HUES48 (cell line): ENCODE data around the gene GRK3.

Experiments
- H3K27ac ChIP-seq: one replicate; pipeline ENCODE4 v1.7.0; 2013; ENCODE audit warnings: low read depth, low read length, inconsistent platforms
- H3K27me3 ChIP-seq: 2 replicates; pipeline ENCODE4 v1.6.1; 2013; ENCODE audit warnings: mild to moderate bottlenecking, low read length; ENCODE audit not compliant: control insufficient read depth, insufficient read depth
- H3K36me3 ChIP-seq: 2 replicates; pipeline ENCODE4 v1.6.1; 2013; ENCODE audit warnings: low read length; ENCODE audit not compliant: control insufficient read depth, insufficient read depth
- H3K4me1 ChIP-seq: 2 replicates; pipeline ENCODE4 v1.6.1; 2013; ENCODE audit warnings: mild to moderate bottlenecking, low read length; ENCODE audit not compliant: control insufficient read depth, insufficient read depth
- H3K4me3 ChIP-seq: 2 replicates; pipeline ENCODE4 v1.5.1; 2013; ENCODE audit warnings: mild to moderate bottlenecking, low read depth, low read length
- H3K9ac ChIP-seq: 2 replicates; pipeline ENCODE4 v1.6.1; 2013; ENCODE audit warnings: mild to moderate bottlenecking, low read depth, low read length, moderate library complexity
- H3K9me3 ChIP-seq: 2 replicates; pipeline ENCODE4 v1.6.1; 2013; ENCODE audit warnings: low read length; ENCODE audit not compliant: control insufficient read depth, insufficient read depth

Gene GRK3

DNA sequence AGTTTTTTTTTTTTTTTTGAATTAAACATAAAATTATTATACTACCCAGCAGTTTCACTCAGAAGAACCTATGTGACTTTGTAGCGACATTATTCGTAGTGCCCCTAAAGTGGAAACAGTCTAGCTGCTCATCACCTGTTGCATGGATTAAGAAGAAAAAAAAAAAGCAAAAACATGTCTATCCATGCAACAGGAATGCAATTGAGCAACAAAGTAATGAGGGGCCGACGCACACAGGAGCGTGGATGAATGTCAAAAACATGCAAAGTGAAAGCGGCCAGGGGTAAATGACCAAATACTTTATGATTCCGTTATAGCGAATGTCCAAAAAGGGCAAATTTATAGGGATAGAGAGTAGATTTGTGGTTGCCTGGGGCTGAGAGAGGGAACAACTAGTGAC lies 193.8 kb downstream of the GRK3 start:
- Histone ChIP-seq H3K27ac (no peak overlapping the region), H3K9me3 (no peaks in the 10 kb centered on the region), H3K4me1 (no peaks in the 10 kb centered on the region), H3K36me3 (no peaks in the 10 kb centered on the region), H3K9ac (no peak overlapping the region), H3K4me3 (no peak overlapping the region), H3K27me3 (no peaks in the 10 kb centered on the region)

DNA sequence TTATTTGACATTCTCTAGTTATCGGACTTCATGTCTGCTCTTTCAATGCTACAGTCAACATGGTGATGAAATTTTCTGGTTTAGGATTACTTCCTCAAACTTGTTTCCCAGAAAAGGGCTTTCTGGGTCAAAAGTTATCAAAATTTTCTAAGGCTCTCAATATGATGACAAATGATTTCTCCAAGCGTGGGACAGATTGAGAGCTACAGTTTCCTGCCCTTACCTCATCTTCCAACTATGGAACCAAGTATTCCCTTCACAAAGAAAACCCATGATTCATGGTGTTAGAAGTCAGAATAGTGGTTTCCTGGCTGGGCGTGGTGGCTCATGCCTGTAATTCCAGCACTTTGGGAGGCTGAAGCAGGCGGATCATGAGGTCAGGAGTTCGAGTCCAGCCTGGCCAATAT lies 195.4 kb downstream of the GRK3 start:
- H3K36me3 ChIP-seq, result no peaks in the 10 kb centered on the region
- H3K9ac ChIP-seq, result no peak overlapping the region
- H3K4me1 ChIP-seq, result no peaks in the 10 kb centered on the region
- H3K4me3 ChIP-seq, result no peak overlapping the region
- H3K27me3 ChIP-seq, result no peaks in the 10 kb centered on the region
- no peak overlapping the region for H3K27ac ChIP-seq
- H3K9me3 ChIP-seq, result no peaks in the 10 kb centered on the region

DNA sequence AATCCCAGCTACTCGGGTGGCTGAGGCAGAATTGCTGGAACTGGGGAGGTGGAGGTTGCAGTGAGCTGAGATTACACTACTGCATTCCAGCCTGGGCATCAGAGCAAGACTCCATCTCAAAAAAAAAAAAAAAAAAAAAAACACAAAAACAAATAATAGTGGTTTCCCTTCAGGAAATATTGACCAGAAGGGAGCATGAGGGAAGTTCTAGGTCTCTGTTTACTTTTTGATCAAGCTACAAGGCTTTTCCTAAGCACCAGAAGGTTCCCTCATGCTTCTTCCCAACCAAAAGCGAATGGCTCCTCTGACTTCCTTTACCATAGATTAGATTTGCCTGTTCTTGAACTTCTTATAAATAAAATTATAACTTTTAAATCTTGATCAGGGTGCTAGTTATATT lies 195.8 kb downstream of the GRK3 start:
- no peaks in the 10 kb centered on the region for H3K4me1 ChIP-seq
- no peak overlapping the region for H3K9ac ChIP-seq
- no peak overlapping the region for H3K4me3 ChIP-seq
- H3K27me3 ChIP-seq, result no peaks in the 10 kb centered on the region
- H3K9me3 ChIP-seq, result no peaks in the 10 kb centered on the region
- no peaks in the 10 kb centered on the region for H3K36me3 ChIP-seq
- H3K27ac ChIP-seq, result no peak overlapping the region

DNA sequence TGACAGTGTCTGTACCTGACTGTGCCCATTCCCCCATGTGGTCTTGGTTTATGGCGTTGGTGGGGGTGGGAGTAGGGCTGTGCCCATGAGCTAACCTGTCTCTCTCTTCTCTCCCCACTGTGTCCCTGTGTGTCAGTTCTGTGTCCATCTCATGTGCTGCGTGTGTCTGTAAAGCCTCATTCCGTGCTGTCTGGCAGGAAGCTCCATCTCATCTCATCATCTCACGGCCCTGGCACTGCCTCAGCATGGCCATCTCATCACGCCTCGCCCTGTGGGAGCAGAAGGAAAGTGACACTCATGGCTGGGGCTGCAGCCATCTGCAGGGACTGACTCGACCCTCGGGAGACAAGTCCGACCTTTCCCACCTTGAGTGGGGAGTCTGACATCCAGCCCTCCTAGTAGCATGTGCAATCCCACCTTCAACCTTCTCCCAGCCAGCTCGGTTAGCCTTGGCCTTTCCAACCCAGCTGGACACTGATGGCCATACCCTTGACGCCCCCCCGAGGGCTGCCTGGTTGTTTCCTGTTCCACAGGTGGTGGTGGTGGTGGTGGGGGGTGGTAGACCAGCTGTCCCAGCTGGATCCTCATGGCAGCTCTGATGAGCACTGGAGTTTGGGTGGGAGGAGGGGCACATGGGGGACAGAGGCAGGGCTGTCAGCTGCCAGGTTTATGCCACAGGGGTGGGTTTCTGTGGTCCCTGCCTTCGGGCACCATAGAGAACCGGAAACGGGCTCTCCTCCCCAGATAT lies 196.5 kb downstream of the GRK3 start:
- H3K27ac ChIP-seq, result no peak overlapping the region
- H3K36me3 ChIP-seq, result no peaks in the 10 kb centered on the region
- no peaks in the 10 kb centered on the region for H3K27me3 ChIP-seq
- H3K9me3 ChIP-seq, result no peaks in the 10 kb centered on the region
- no peak overlapping the region for H3K4me3 ChIP-seq
- no peaks in the 10 kb centered on the region for H3K4me1 ChIP-seq
- no peak overlapping the region for H3K9ac ChIP-seq

DNA sequence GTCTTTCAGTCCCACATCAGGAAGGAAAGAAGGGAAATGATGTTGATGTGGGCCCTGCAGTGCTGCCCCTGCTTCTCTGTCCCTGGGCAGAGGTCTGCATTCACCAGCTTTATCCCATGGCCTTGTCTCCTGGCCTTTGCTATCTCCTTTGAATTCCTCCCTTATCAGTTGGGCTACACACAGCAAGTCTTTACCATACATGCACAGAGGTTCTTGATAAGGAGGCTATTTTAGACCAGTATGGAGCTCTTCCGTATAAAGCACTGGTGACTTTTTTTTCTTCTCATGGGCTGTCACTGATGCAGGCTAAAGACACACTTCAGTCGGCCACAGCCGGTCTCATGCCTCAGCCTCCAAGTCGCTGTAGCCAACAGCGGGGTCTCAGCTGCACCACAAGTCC lies 197.7 kb downstream of the GRK3 start:
- no peaks in the 10 kb centered on the region for H3K9me3 ChIP-seq
- no peaks in the 10 kb centered on the region for H3K4me1 ChIP-seq
- H3K36me3 ChIP-seq, result no peaks in the 10 kb centered on the region
- no peaks in the 10 kb centered on the region for H3K27me3 ChIP-seq
- no peak overlapping the region for H3K9ac ChIP-seq
- no peak overlapping the region for H3K27ac ChIP-seq
- no peak overlapping the region for H3K4me3 ChIP-seq

DNA sequence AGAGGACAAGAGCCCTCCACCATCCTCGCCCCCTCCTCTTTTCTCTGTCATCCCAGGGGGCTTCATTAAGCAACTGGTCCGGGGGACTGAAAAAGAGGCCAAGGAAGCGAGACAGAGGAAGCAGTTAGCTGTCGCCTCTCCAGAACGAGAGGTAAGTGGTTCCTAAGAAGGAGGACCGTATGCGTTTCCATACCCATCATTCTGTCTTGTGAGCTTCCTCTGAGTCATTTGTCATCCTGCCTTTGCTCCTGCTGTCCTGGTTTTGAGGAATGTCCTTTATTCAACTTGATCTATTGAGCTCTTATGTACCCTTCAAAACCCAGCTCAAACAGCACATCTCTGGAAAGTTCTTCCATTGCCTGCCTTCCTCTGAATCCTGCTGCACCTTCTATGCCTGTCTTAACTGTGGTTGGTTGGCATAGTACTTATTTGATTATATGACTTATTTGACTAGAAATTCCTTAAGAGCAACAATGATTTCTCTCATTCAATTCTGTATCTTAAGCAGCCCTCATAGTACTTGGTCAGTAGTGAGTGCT lies 198.8 kb downstream of the GRK3 start:
- no peak overlapping the region for H3K27ac ChIP-seq
- H3K9me3 ChIP-seq, result no peaks in the 10 kb centered on the region
- H3K4me1 ChIP-seq, result no peaks in the 10 kb centered on the region
- H3K9ac ChIP-seq, result no peak overlapping the region
- no peaks in the 10 kb centered on the region for H3K27me3 ChIP-seq
- H3K36me3 ChIP-seq, result no peaks in the 10 kb centered on the region
- no peak overlapping the region for H3K4me3 ChIP-seq

DNA sequence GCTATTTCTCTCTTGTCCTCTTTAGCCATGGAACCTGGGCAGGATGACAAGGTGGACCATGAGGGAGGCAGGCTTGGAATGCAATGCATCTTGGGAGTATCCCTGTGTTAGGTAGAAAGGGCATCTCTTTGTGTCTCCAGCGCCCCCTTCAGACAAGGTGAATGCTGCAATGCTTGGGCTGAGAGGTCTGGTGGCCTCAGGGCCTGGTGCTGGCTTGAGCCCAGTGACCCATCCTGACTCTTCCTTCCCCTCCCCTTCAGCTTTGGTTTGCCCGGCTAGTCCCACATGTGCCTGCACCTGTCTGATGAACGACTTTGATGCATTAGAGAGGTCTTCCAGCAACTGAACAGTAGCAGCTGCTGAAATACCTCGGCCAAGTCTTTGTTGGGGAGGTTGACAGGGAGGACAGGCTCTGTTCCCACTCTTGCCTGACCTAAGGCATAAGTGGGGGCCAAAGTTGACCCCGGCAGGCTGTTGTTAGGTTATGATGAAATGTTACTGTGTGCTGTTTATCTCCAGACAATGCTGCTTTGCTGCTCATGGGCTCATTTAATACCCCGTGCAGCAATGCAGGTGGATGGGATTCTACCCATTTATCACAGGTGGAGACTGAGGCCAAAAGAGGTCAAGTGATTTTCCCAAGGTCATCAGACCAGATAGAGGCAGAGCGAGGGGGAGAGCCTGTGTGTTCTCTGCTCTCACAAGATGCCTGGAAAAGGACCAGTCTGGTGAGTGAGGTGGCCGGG lies 200.0 kb downstream of the GRK3 start:
- H3K9ac ChIP-seq, result no peak overlapping the region
- H3K9me3 ChIP-seq, result no peaks in the 10 kb centered on the region
- no peak overlapping the region for H3K27ac ChIP-seq
- H3K36me3 ChIP-seq, result no peaks in the 10 kb centered on the region
- H3K4me3 ChIP-seq, result no peak overlapping the region
- H3K27me3 ChIP-seq, result no peaks in the 10 kb centered on the region
- no peaks in the 10 kb centered on the region for H3K4me1 ChIP-seq

DNA sequence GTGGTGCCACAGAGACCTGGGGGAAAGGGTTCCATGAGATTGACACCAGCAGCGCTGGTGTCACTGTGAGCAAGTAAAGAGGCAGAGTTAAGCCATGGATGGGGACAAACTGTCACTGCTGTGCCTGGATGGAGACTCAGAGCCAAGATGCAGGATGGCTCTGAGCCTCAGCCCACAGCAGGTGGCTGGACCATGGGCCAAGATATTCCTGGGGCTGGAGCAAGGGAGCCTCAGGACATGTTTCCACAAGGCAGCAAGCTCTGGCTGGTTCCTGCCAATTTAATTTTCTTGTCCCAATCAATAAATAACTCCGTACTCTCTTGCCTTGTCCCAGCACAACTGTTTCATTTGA lies 200.5 kb downstream of the GRK3 start:
- H3K9me3 ChIP-seq, result no peaks in the 10 kb centered on the region

DNA sequence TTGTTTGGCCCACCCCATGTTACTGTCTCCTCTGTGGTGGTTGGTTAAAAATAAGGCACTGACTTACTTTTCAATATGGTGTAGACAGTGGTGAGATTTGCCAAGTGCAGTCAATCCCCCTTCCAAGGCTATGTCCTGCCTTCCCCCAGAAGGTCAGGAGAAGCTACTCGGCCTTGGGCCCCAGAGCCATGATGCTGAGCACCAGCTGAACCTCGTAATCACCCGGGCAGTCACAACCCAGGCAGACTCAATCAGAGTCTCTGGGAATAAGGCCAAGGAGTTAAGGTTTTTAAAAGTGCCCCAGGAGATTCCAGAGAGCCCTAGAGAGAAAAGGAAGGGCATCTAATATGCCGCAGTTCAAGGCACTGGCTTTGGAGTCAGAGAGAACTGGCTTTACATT lies 201.3 kb downstream of the GRK3 start:
- Histone ChIP-seq H3K27ac (no peak overlapping the region), H3K4me3 (no peak overlapping the region), H3K4me1 (no peaks in the 10 kb centered on the region), H3K27me3 (no peaks in the 10 kb centered on the region), H3K9ac (no peak overlapping the region), H3K36me3 (no peaks in the 10 kb centered on the region), H3K9me3 (no peaks in the 10 kb centered on the region)

More for the DNA sequence above, 200.5 kb downstream of the GRK3 start:
- Histone ChIP-seq H3K27me3 (no peaks in the 10 kb centered on the region), H3K27ac (no peak overlapping the region), H3K9ac (no peak overlapping the region), H3K36me3 (no peaks in the 10 kb centered on the region), H3K4me3 (no peak overlapping the region), H3K4me1 (no peaks in the 10 kb centered on the region)

DNA sequence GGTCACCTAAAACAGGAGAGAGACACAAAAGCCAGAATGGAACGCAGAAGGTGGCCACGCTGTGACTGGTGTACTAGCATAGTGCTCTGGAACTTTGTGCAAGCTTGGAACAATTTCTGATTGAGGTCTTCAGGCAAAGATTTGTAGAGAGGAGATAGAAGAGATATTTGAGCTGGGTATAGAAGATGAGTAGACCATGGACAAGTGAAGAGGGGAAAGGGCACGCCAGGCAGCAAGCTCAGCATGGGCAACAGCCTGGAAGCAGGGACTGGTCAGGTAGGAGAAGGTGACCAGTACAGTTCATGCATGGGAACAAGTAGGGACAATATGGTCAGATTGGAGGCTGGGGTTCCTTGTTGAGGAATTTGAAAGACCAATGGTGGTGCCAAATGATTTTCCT lies 201.9 kb downstream of the GRK3 start:
- no peak overlapping the region for H3K4me3 ChIP-seq
- H3K27me3 ChIP-seq, result no peaks in the 10 kb centered on the region
- no peaks in the 10 kb centered on the region for H3K9me3 ChIP-seq
- H3K36me3 ChIP-seq, result no peaks in the 10 kb centered on the region
- no peak overlapping the region for H3K9ac ChIP-seq
- no peaks in the 10 kb centered on the region for H3K4me1 ChIP-seq
- H3K27ac ChIP-seq, result no peak overlapping the region

DNA sequence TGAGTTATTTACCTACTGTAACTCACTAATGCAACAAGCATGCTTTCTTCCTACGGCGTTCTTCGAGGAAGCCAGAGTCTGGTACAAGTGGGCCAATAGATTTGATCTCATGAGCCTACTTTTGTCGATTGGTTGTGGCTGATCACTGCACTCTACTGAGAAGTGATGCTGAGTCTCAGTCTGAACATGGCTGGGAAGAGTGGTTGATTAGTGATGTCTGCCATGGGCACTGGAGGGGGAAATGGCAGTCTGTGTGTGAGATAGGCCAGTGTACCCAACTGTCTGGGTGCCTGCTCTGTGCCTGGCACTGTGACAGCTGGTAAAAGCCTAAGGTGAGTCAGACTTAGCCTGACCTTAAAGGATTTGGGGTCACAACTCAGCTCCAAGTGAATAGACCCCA lies 205.9 kb downstream of the GRK3 start:
- Histone ChIP-seq H3K36me3 (no peaks in the 10 kb centered on the region), H3K27me3 (no peaks in the 10 kb centered on the region), H3K9ac (no peak overlapping the region), H3K9me3 (no peaks in the 10 kb centered on the region), H3K4me3 (no peak overlapping the region), H3K4me1 (no peaks in the 10 kb centered on the region), H3K27ac (no peak overlapping the region)
